LNCAP (cell line): Measurements from ENCODE around the gene TFDP2.

Experiments
- CTCF ChIP-seq: fragments of 450-650 bp; IDR thresholded peaks from 2 replicates; pipeline ENCODE4 v1.5.1; 2017; ENCODE audit warnings: mild to moderate bottlenecking

The TFDP2 gene

GRCh38 chr3:141945726-141946485 is 203.4 kb downstream of the TFDP2 start:
- TF ChIP-seq CTCF: no peak

- no peak for TF ChIP-seq CTCF
These were observed 207.3 kb downstream of the TFDP2 start for GRCh38 chr3:141942006-141942405.

GRCh38 chr3:141941093-141941492 is 208.3 kb downstream of the TFDP2 start:
- no peak for TF ChIP-seq CTCF

GRCh38 chr3:141940194-141940776 is 209.1 kb downstream of the TFDP2 start:
- no peak for TF ChIP-seq CTCF

GRCh38 chr3:141939759-141940158 is 209.6 kb downstream of the TFDP2 start:
- no peak for TF ChIP-seq CTCF

- TF ChIP-seq CTCF: no peak
These were observed 211.3 kb downstream of the TFDP2 start for GRCh38 chr3:141938011-141938500.

GRCh38 chr3:141934354-141934753 is 215.0 kb downstream of the TFDP2 start:
- no peak for TF ChIP-seq CTCF
